SK-N-SH (cell line): ENCODE measurements around the gene DSCAML1.

Experiments used
- CTCF ChIP-seq: fragments of 200-600 bp; sonication (generic); IDR thresholded peaks from 2 replicates; pipeline ENCODE4 v1.6.1; 2017; ENCODE audit warnings: antibody characterized with exemption, mild to moderate bottlenecking, moderate library complexity
- EP300 ChIP-seq, 2 experiments: IDR thresholded peaks; 2 replicates each; pipeline versions ENCODE4 v1.4.0 to v1.6.1; 2012; ENCODE audit warnings: borderline replicate concordance in 1 of 2, low read depth in 1 of 2, low read length in 1 of 2
- FOXJ3 ChIP-seq: sonication (generic); formaldehyde crosslinking; IDR thresholded peaks from 2 replicates; pipeline ENCODE4 v1.5.1; 2020; ENCODE audit warnings: mild to moderate bottlenecking, missing genetic modification reagents
- GABPA ChIP-seq: IDR thresholded peaks from 2 replicates; pipeline ENCODE4 v1.4.0; 2012; ENCODE audit warnings: low read depth, mild to moderate bottlenecking
- JUND ChIP-seq: IDR thresholded peaks from 2 replicates; pipeline ENCODE4 v1.4.0; 2012
- POLR2AphosphoS5 ChIP-seq: IDR thresholded peaks from 2 replicates; pipeline ENCODE4 v1.6.1; 2012; ENCODE audit warnings: low read depth, low read length
- RXRA ChIP-seq: IDR thresholded peaks from 2 replicates; pipeline ENCODE4 v1.4.0; 2012; ENCODE audit warnings: low read depth, mild to moderate bottlenecking, borderline replicate concordance
- SIN3A ChIP-seq: IDR thresholded peaks from 2 replicates; pipeline ENCODE4 v1.6.1; 2012; ENCODE audit warnings: low read depth, mild to moderate bottlenecking, low read length, moderate library complexity, borderline replicate concordance
- TAF1 ChIP-seq: IDR thresholded peaks from 2 replicates; pipeline ENCODE4 v1.6.1; 2012; ENCODE audit warnings: low read depth, mild to moderate bottlenecking, low read length, moderate library complexity, borderline replicate concordance
- YY1 ChIP-seq: IDR thresholded peaks from 2 replicates; pipeline ENCODE4 v1.4.0; 2012; ENCODE audit warnings: low read depth, mild to moderate bottlenecking
- ZBTB33 ChIP-seq: IDR thresholded peaks from 2 replicates; pipeline ENCODE4 v1.4.0; 2012; ENCODE audit warnings: low read depth, borderline replicate concordance

DNA sequence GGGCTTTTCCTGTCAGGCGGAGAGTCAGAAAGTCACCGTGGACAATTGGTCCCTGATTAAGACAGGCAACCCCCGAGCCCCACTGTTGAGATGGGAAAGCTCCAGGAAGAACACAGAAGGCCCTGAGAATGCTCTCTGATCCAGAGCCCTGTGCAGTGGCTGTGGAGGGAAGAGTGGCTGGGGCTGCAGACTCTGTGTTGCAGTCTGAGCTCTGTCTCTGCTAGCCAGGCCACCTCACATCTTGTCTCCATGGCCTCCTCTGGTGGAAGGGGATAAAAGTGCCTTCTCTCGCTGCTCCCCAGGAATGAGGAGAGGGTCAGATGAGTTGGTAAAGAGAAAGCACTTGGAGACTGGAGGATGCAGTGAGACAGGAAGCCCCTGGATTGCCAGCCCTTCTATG, 328.1 kb downstream of the DSCAML1 start:
- no peak for TF ChIP-seq GABPA
- no peak for TF ChIP-seq POLR2AphosphoS5
- TF ChIP-seq CTCF = no peak
- no peak for TF ChIP-seq FOXJ3 (CRISPR knock-in tag)
- no peak for TF ChIP-seq TAF1
- no peak for TF ChIP-seq EP300 (IDR thresholded peaks at IDR 0.05; ENCODE audit: borderline replicate concordance in 1 of 2, low read depth in 1 of 2, low read length in 1 of 2)
- TF ChIP-seq YY1 = no peak
- TF ChIP-seq SIN3A = no peak
- TF ChIP-seq RXRA = no peak
- TF ChIP-seq JUND = no peak
- no peak for TF ChIP-seq ZBTB33
